HEK293T (cell line): ENCODE data around the gene TTLL1.

Source experiments
- ARNT ChIP-seq: fragments of 450-650 bp; IDR thresholded peaks from 2 replicates; pipeline ENCODE4 v1.6.1; 2017; ENCODE audit warnings: mild to moderate bottlenecking
- BHLHE40 ChIP-seq: fragments of 450-650 bp; IDR thresholded peaks from 2 replicates; pipeline ENCODE4 v1.6.1; 2016; ENCODE audit warnings: mild to moderate bottlenecking, moderate library complexity, borderline replicate concordance
- ELF4 ChIP-seq: fragments of 450-650 bp; IDR thresholded peaks from 2 replicates; pipeline ENCODE4 v1.6.1; 2017; ENCODE audit warnings: antibody characterized with exemption
- FOXA1 ChIP-seq: fragments of 450-650 bp; IDR thresholded peaks from 2 replicates; pipeline ENCODE4 v1.6.1; 2016; ENCODE audit warnings: mild to moderate bottlenecking
- FOXK2 ChIP-seq: fragments of 450-650 bp; IDR thresholded peaks from 2 replicates; pipeline ENCODE4 v1.6.1; 2016; ENCODE audit warnings: mild to moderate bottlenecking
- FOXM1 ChIP-seq: fragments of 450-650 bp; IDR thresholded peaks from 2 replicates; pipeline ENCODE4 v1.6.1; 2017; ENCODE audit warnings: mild to moderate bottlenecking, borderline replicate concordance
- HDGF ChIP-seq: fragments of 450-650 bp; IDR thresholded peaks from 2 replicates; pipeline ENCODE4 v1.6.1; 2017; ENCODE audit warnings: antibody characterized with exemption, borderline replicate concordance
- LEF1 ChIP-seq: fragments of 450-650 bp; IDR thresholded peaks from 2 replicates; pipeline ENCODE4 v1.6.1; 2017; ENCODE audit warnings: mild to moderate bottlenecking, borderline replicate concordance
- NFRKB ChIP-seq: fragments of 450-650 bp; IDR thresholded peaks from 2 replicates; pipeline ENCODE4 v1.6.1; 2016; ENCODE audit warnings: mild to moderate bottlenecking, moderate library complexity
- SP1 ChIP-seq: fragments of 450-650 bp; IDR thresholded peaks from 2 replicates; pipeline ENCODE4 v1.6.1; 2017
- SUZ12 ChIP-seq: fragments of 450-650 bp; IDR thresholded peaks from 2 replicates; pipeline ENCODE4 v1.6.1; 2016; ENCODE audit warnings: mild to moderate bottlenecking
- TARDBP ChIP-seq: fragments of 450-650 bp; IDR thresholded peaks from 2 replicates; pipeline ENCODE4 v1.6.1; 2016
- ZNF384 ChIP-seq: fragments of 450-650 bp; IDR thresholded peaks from 2 replicates; pipeline ENCODE4 v1.6.1; 2016

DNA sequence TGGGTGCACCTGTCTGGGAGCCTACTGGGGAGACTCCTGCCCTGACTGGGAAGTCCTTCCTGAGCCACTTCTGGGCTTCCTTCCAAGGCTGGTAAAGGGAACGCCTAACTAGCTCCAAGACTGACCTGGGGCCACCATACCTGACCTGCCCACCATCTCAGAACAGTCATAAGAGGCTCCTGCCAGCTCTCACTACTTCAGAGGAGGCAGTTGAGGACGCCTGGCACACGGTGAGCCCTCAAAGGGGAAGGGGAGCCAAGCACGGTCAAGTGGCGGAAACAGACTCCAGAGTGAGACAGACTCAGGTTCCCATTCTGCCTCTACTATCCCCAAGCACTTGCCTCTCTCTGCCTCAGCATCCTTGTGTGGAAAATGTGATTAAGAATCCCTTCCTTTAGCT, 46.4 kb upstream of the TTLL1 start:
- TF ChIP-seq ELF4 (no peak), HDGF (no peak), BHLHE40 (no peak), SP1 (no peak), SUZ12 (no peak), ZNF384 (no peak), FOXM1 (no peak), NFRKB (no peak), FOXA1 (no peak), TARDBP (no peak), ARNT (no peak), LEF1 (no peak), FOXK2 (no peak)
